ENCODE results near the gene GRHPR. TPM values are rescaled to one million over a fixed set of nuclear protein-coding genes. Genes with fewer than 3 reads are reported as not detected.

Gene GRHPR
- total RNA-seq, 1 donor from 2014 or later, result 84.3 TPM

- Mint-ChIP-seq H3K36me3 (ENCODE audit: low read depth) (no peaks in the 10 kb centered on the region), H3K4me3 (ENCODE audit: unreplicated experiment) (no peak overlapping the region), H3K27me3 (ENCODE audit: low read depth) (no peaks in the 10 kb centered on the region)
Measured at GRCh38 chr9:37410969-37411785, 11.3 kb upstream of the GRHPR start.

GRCh38 chr9:37412431-37413151, 9.9 kb upstream of the GRHPR start:
- peaks cover 21% of the 10 kb centered on the region for H3K4me1 Mint-ChIP-seq (ENCODE audit: low read depth)
- DNase-seq (ENCODE audit: low spot score), result no peak
- peak overlapping the region; percentile 8 for H3K27ac Mint-ChIP-seq (ENCODE audit: unreplicated experiment)
- H3K36me3 Mint-ChIP-seq (ENCODE audit: low read depth), result no peaks in the 10 kb centered on the region
- TF ChIP-seq CTCF (IDR thresholded peaks at IDR 0.05), result no peak
- H3K4me3 Mint-ChIP-seq (ENCODE audit: unreplicated experiment), result no peak overlapping the region
- H3K9me3 Mint-ChIP-seq (ENCODE audit: low read depth), result no peaks in the 10 kb centered on the region
- no peaks in the 10 kb centered on the region for H3K27me3 Mint-ChIP-seq (ENCODE audit: low read depth)

More at GRCh38 chr9:37410969-37411785, 11.3 kb upstream of the GRHPR start:
- H3K4me1 Mint-ChIP-seq (ENCODE audit: low read depth), result peaks cover 21% of the 10 kb centered on the region
- no peak for DNase-seq (ENCODE audit: low spot score)
- TF ChIP-seq CTCF (IDR thresholded peaks at IDR 0.05), result peak; percentile 72
- no peak overlapping the region for H3K27ac Mint-ChIP-seq (ENCODE audit: unreplicated experiment)
- H3K9me3 Mint-ChIP-seq (ENCODE audit: low read depth), result no peaks in the 10 kb centered on the region

- Mint-ChIP-seq H3K36me3 (ENCODE audit: low read depth) (no peaks in the 10 kb centered on the region), H3K27ac (ENCODE audit: unreplicated experiment) (no peak overlapping the region), H3K9me3 (ENCODE audit: low read depth) (no peaks in the 10 kb centered on the region), H3K4me3 (ENCODE audit: unreplicated experiment) (no peak overlapping the region), H3K27me3 (ENCODE audit: low read depth) (no peaks in the 10 kb centered on the region), H3K4me1 (ENCODE audit: low read depth) (peaks cover 21% of the 10 kb centered on the region)
- no peak for DNase-seq (ENCODE audit: low spot score)
- no peak for TF ChIP-seq CTCF (IDR thresholded peaks at IDR 0.05)
Measured at GRCh38 chr9:37413311-37413710, 9.2 kb upstream of the GRHPR start.

- Mint-ChIP-seq H3K4me1 (ENCODE audit: low read depth) (peaks cover 21% of the 10 kb centered on the region), H3K27ac (ENCODE audit: unreplicated experiment) (no peak overlapping the region), H3K36me3 (ENCODE audit: low read depth) (no peaks in the 10 kb centered on the region), H3K4me3 (ENCODE audit: unreplicated experiment) (no peak overlapping the region), H3K9me3 (ENCODE audit: low read depth) (no peaks in the 10 kb centered on the region), H3K27me3 (ENCODE audit: low read depth) (no peaks in the 10 kb centered on the region)
- no peak for DNase-seq (ENCODE audit: low spot score)
- TF ChIP-seq CTCF (IDR thresholded peaks at IDR 0.05), result no peak
Measured at GRCh38 chr9:37414503-37414943, 8.0 kb upstream of the GRHPR start.

- H3K4me1 Mint-ChIP-seq (ENCODE audit: low read depth), result peaks cover 21% of the 10 kb centered on the region
- peak overlapping the region; percentile 37 for H3K4me3 Mint-ChIP-seq (ENCODE audit: unreplicated experiment)
- H3K27me3 Mint-ChIP-seq (ENCODE audit: low read depth), result no peaks in the 10 kb centered on the region
- DNase-seq (ENCODE audit: low spot score), result no peak
- no peaks in the 10 kb centered on the region for H3K36me3 Mint-ChIP-seq (ENCODE audit: low read depth)
- H3K27ac Mint-ChIP-seq (ENCODE audit: unreplicated experiment), result peak overlapping the region; percentile 86
- peak; percentile 90 for TF ChIP-seq CTCF (IDR thresholded peaks at IDR 0.05)
- no peaks in the 10 kb centered on the region for H3K9me3 Mint-ChIP-seq (ENCODE audit: low read depth)
Measured at GRCh38 chr9:37415011-37415719, 7.3 kb upstream of the GRHPR start.
